Stimulated activated CD4-positive, alpha-beta T cell treated with anti-CD3 and anti-CD28 coated beads, Interleukin-4, amount 100 ng/mL, for 1 hour (primary cell): ENCODE results near the gene RFT1.
"Not testable (repeated sequence)": the region's sequence is repeated elsewhere in the genome, so short reads cannot be mapped to it uniquely, and the experiment has no call there.

ENCODE experiments used
- DNase-seq: peaks from one replicate; pipeline ENCODE4 v3.0.0-alpha.2; 2020

RFT1 gene

GRCh38 chr3:53163444-53164387, 33.5 kb upstream of the RFT1 start:
- no peak for DNase-seq

GRCh38 chr3:53162672-53163443, 32.6 kb upstream of the RFT1 start:
- peak; percentile 35 for DNase-seq

- peak; percentile 58 for DNase-seq
Measured at GRCh38 chr3:53161820-53162671, 31.8 kb upstream of the RFT1 start.

- peak; percentile 14 for DNase-seq
Measured at GRCh38 chr3:53161450-53161819, 31.2 kb upstream of the RFT1 start.

DNA sequence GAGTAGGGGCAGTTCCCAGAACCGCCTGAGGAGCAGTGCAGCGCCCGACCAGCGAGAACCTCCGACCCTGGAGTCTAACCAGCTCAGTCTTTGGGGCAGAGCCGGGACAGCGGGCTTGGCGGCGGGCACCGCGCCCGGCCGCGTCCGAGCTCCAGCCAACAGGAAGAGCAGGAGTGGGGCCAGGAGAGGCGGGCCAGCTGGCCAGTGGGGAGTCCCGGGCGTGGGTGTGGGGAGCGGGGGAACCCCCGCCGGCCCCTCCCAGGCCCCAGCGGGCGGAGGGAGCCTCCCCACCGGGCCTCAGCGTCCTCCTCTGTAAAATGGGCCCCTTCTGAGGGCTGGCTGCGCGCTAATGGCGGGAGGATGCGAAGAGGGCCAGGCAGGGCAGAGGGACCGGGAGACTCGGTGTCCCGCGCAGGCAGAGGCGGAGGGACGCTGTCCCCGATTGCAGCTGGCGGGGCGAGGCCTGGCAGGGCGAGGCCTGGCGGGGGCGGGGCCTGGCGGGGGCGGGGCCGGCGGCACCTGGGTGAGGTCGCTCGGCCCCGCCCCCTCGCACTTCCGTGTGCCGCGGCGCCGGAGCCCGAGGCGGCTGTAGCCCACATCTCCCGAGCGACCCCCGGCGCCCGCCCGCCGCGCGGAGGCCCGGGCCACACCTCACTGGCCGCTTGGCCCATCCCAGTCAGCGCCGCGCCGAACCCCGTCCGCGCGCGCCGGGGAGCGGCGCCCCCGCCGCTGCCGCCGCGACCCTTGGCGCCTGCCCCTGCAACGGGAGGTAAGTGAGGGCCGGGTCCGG, 30.6 kb upstream of the RFT1 start, which contains the start of gene PRKCD:
PRKCD (plus strand) TSS at position 550 of the 790 bp plus-strand sequence. CDS start 17,214 bp downstream, outside the sequence.
- peak; percentile 81 for DNase-seq

DNA sequence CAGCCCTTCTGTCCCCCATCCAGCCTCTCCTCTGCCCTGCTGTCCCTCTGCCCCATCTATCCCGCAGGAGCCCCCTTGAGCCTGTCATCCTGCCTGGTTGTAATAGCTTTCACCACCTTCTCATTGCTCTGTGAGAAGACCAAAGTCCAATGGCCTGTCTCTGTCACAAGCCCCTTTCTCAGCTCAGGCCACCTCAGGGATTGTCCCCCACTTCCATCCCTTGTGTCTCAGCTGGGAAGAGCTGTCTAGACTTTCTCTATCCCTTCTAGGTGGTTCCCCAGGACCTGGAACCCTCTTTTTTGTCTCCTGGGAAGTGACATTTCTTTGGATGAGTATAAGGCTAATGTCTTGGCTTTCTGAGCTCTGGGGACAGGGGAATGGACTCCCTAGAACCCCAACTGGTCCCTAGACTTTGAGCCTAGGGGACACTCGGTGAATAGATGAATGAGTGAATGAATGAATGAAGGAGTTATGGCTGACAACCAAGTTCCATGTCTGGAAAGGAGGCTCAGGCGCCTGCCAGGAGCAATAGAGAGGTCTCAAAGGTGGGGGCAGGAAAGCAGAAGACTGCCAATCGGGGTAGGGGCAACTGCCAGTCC, 29.9 kb upstream of the RFT1 start:
- no peak for DNase-seq

DNA sequence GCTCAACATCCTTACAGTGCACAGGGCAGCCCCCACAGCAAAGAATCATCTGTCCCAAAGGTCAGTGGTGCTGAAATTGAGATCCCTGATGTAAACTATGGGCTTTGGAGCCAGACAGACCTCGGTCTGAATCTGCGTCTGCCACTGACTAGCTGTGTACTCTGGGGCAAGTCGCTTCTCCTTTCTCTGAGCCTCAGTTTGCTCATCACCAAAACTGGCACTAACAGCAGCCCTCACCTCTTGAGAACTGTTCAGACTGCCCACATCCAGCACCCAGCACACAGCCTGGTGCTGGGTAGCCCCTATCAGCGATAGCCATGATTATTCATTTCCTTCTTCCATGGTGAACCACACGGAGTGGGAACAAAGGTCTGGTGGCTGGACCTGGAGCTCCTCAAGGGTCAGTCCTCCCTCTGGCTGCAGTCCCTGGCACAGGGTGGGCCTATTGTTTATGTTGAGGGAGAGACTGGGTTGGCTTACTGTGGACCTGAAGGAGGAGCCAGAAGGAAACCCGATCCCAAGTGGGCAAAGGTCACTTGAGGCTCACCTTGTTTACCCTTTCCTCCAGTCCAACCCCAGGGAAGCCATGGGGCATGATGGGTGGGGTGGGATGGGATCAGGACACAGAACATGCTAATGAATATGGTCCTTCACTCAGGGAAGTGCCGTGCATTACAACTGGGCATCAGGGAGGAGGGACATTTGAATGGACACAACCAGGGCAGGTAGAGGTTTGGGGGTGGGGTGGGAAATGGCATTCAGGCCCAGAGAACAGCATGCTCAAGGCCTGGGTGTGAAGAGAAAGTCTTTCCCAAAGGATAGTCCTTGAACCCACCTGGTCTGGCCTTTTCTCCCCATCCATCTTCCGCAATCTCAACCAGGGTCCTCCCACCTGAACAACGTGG, 29.2 kb upstream of the RFT1 start:
- no peak for DNase-seq

DNA sequence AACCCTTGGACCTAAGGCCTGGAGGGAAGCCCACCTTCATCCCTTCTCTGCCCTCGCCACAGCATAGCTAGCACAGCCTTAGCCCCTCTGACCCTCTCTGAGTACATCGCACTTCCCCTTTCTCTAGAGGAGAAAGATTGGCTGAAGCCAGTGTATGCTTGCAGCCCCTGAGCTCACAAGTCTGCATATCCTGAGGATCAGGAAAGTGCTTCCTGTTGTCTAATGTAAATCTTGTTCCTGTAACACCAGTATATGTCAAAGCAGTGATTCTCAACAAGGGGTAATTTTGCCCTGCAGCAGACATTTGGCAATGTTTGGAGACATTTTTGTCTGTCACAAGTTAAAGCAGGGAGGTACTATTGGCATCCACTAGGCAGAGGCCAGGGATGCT, 28.5 kb upstream of the RFT1 start:
- DNase-seq = no peak

DNA sequence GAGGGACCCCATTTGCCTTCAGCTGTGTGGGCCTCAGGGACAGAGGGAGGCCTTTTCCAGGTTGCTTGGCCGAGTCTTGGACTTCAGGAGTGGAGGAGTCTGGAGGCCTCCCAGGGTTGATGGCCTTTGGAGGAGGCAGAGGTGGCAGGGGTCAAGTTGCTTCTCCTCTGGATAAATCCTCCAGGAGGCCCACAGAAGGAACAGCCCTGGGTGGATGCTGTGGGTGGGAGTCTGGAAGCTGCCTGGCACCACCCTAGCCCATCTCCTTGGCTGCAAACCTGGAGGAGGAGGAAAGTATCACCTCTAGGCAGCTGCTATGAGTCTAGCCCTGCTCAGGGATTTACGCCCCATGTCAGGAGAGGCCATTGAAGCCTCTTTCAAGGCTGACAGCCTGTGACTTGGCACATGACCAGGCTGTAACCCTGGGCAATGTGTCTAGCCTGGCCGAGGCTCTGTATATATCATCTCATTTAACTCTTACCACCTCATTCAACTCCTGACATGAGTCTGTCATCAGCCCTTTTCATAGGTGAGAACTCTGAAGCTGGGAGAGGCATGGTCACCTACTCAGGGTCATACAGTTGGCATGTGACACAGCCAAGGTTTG, 27.8 kb upstream of the RFT1 start:
- DNase-seq = no peak

DNA sequence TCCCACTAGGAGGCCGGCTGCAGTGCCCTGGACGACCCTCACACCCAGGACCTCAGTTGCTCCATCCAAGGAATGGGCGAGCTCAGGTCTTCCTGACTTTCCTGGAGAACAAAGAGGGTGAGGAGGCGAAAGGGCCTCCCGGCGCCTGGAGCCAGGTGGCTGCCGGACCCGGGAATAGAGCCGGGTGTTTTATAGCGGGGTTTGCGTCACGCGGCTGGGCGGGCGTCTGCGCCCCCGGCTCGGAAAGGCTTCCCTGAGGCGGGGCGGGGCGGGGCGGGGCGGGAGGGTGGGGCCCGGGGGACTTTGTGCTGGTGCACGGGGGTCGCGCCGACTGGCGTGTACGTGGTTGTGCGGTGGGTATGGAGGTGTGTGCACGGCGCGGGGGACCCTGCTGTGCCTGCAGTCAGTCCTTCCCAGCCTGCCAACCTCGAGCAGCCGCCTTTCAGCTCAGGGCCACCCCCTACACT, 26.2 kb upstream of the RFT1 start:
- DNase-seq = no peak

DNA sequence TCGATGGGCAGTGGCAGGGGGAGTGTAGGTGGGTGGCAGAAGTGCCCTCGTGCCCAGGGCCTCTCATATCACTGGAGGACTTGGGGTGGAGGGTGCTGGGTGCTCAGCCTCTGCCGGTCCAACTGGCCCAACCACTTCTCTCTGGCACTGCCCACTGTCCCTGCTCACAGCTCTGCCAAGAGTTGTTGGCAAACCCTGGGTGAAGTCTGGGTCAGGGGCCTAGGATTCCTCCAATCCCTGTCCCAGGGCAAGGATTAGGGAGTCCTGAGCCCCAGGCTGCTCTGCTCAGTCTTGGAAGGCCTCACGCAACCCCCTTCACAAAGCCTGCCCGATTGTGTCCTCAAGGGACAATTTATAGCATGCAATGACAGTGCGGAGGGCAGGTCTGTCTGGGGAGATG, 25.5 kb upstream of the RFT1 start:
- DNase-seq = no peak

GRCh38 chr3:53154881-53155285, 24.6 kb upstream of the RFT1 start:
- no peak for DNase-seq

DNA sequence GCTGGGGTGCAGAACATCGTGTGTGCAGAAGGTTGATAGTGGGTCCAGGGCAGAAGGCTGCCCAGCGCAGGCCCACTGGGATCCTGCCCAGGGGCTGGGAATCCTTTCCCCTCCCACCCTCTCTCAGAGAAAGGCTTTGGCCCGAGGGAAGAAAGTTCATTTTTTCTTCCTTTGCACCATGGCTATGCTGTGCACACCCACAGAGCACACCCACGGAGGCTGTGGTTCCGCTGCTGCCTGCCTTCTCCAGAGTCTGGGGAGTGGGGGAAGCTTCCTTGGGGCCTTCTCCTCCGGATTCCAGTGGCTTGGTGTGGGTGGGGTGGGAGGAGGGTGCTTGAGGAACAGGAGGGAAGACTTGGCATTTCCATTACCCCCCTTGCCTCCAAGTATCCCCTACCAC, 23.7 kb upstream of the RFT1 start:
- no peak for DNase-seq

DNA sequence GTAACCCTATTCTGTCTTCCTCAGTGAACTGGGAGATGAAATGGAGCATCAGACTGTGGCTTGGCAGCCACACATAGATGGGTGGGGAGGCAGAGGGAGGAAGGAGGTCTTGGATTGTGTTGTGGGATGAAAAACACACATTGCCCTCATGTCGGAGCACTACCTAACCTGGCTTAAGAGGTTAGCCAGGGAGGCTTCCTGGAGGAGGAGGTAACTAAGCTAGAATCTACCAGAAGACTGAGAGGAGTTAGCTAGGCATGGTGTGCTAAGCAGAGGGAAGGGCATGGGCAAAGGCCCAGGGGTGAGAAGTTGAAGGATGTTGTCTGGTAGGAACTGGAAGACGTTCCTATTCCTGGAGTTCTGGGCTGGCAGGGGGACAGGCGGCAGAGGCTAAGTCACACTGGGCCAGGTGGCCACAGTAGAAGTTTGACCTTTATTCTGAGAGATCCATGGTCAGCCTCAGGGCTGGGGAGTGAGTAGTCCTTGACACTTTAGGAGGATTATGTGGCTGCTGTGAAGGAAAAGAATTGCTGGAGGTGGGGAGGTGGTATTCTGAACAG, 23.1 kb upstream of the RFT1 start:
- no peak for DNase-seq

GRCh38 chr3:53151870-53152660, 21.8 kb upstream of the RFT1 start:
- DNase-seq = no peak

DNA sequence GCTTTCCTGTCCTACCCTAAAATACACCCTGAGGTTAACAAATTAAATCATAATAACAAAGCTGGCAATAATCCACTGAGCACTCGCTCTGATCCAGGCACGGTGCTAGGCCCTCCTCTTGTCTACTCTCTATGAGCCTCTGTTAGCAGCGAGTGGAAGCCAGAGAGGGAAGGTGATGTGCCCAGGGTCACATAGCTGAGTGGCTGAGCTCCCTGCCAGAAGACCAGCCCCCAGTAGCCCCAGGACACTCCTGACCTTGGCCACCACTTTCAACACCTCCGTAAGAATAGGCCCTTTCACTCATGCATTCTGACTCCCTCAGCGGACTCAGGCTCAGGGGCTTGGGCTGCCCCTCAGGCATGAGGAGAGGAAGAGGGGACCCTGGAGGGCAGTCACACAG, 21.2 kb upstream of the RFT1 start:
- no peak for DNase-seq

GRCh38 chr3:53151086-53151438, 20.8 kb upstream of the RFT1 start:
- not testable (repeated sequence) for DNase-seq

- DNase-seq = no peak
Measured at GRCh38 chr3:53150247-53151085, 20.2 kb upstream of the RFT1 start.
